ENCODE measurements around the gene SNX21. TPM values are rescaled to one million over a fixed set of nuclear protein-coding genes. Genes with fewer than 3 reads are reported as not detected.

Gene SNX21
- total and polyA plus RNA-seq, 2 donors (not counting 3 experiments of a cell fraction or from before 2014, with no cell fraction given) = 11.6 to 11.9 TPM

DNA sequence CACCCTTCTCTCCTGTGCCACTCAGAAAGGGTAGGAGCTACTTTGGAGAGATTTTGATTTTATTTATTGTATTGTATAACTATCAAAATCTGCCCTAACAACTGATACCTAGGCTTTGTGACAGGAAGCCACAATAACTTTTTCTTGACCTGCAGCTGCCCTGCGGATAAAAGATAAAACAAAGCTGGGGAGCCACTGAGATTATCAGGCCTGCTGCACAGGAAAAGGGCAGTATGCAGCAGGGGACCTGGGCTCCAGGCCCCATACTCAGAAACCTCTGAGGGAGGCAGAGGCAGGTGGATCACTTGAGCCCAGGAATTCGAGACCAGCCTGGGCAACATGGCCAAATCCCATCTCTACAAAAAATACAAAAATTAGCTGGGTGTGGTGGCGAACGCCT lies 980 bp upstream of the SNX21 start:
- peak overlapping the region; percentile 98 for H2AFZ ChIP-seq (ENCODE audit: low read depth, low read length)
- ChIA-PET CTCF (interaction anchor here (1.5 kb wide), 1 partner anchor 33 kb away, joined by 11 read pairs; no protein-coding TSS in a partner anchor), POLR2A (no interaction called here)
- peaks cover 20% of the 10 kb centered on the region for H3K4me1 ChIP-seq (ENCODE audit: control insufficient read depth, extremely low read depth, insufficient read depth, low read length)
- no TSS peak for BruUV-seq (replicated peaks)
- no peaks in the 10 kb centered on the region for H3K9me3 ChIP-seq (replicated peaks; ENCODE audit: control insufficient read depth, insufficient read depth, low read length)
- dilution Hi-C loops (cut with MboI; ENCODE audit: extremely low pct_ligation_motif_present, low sequenced_read_pairs) = no loop called here
- no peak overlapping the region for H3K9ac ChIP-seq (replicated peaks; ENCODE audit: extremely low read depth, insufficient read depth, low read length)
- no peaks in the 10 kb centered on the region for H3K36me3 ChIP-seq (ENCODE audit: control insufficient read depth in 2 of 2, extremely low read depth in 1 of 2, insufficient read depth in 2 of 2, low read length in 2 of 2)
- intact Hi-C loops (cut with micrococcal nuclease) = no loop called here
- no peaks in the 10 kb centered on the region for H3K27me3 ChIP-seq (ENCODE audit: control insufficient read depth in 2 of 2, insufficient read depth in 2 of 2, low read length in 2 of 2)
- no peak overlapping the region for H3K4me3 ChIP-seq (replicated peaks in 1 of 3; ENCODE audit: insufficient read depth in 1 of 3, low read depth in 1 of 3, low read length in 3 of 3)
- FAIRE-seq (no peak), DNase-seq (ENCODE audit: low read depth, low spot score) (no peak)
- TF ChIP-seq GATA2 (IDR thresholded peaks at IDR 0.05; ENCODE audit: insufficient read depth, insufficient read length, low read depth, low read length) (no peak), EZH2 (IDR thresholded peaks at IDR 0.05; ENCODE audit: borderline replicate concordance, low read depth, low read length, severe bottlenecking) (no peak), POLR2AphosphoS5 (IDR thresholded peaks at IDR 0.05; ENCODE audit: insufficient read depth, low read depth, low read length) (no peak), CTCF (IDR thresholded peaks at IDR 0.05; ENCODE audit: extremely low read depth in 1 of 2, insufficient read depth in 1 of 2, low read depth in 1 of 2, low read length in 2 of 2) (no peak), MAX (IDR thresholded peaks at IDR 0.05; ENCODE audit: insufficient read depth, insufficient read length) (no peak), POLR2A (IDR thresholded peaks at IDR 0.05; ENCODE audit: low read depth, low read length) (no peak), JUN (IDR thresholded peaks at IDR 0.05; ENCODE audit: borderline replicate concordance, insufficient read depth, insufficient read length, low read depth) (no peak), FOS (IDR thresholded peaks at IDR 0.05; ENCODE audit: borderline replicate concordance, insufficient read depth, low read length) (no peak), MYC (IDR thresholded peaks at IDR 0.05; ENCODE audit: low read depth, low read length) (no peak)
- H3K79me2 ChIP-seq (ENCODE audit: control insufficient read depth, insufficient read depth, low read length) = no peaks in the 10 kb centered on the region
- no peaks in the 10 kb centered on the region for H4K20me1 ChIP-seq (replicated peaks; ENCODE audit: control insufficient read depth, extremely low read depth, insufficient read depth, low read length)
- no peak overlapping the region for H3K4me2 ChIP-seq (ENCODE audit: insufficient read depth, low read length)
- H3K9me1 ChIP-seq (replicated peaks; ENCODE audit: control insufficient read depth, extremely low read depth, insufficient read depth, low read length) = no peaks in the 10 kb centered on the region
- no peak overlapping the region for H3K27ac ChIP-seq (ENCODE audit: insufficient read depth, low read depth, low read length)
